ENCODE results near the gene MAPK12. TPM values are rescaled to one million over a fixed set of nuclear protein-coding genes. Genes with fewer than 3 reads are reported as not detected.

The MAPK12 gene
- total RNA-seq, 2 donors from 2014 or later: 2.0 to 2.6 TPM

GRCh38 chr22:50292643-50293440 is 31.4 kb upstream of the MAPK12 start:
- DNase-seq: no peak
- peaks cover 18% of the 10 kb centered on the region for H3K36me3 ChIP-seq
- H3K4me3 ChIP-seq: peak overlapping the region; percentile 21
- peak overlapping the region; percentile 87 for H3K27ac ChIP-seq
- H3K9me3 ChIP-seq: no peaks in the 10 kb centered on the region
- intact Hi-C loops (cut with DNase I): no loop called here
- peak overlapping the region; percentile 66 to 69 for H3K9ac ChIP-seq (ENCODE audit: low read depth in 2 of 2, low read length in 2 of 2)
- peaks cover 36% of the 10 kb centered on the region for H3K4me1 ChIP-seq
- no peaks in the 10 kb centered on the region for H3K27me3 ChIP-seq
- TF ChIP-seq, protein P1, sequence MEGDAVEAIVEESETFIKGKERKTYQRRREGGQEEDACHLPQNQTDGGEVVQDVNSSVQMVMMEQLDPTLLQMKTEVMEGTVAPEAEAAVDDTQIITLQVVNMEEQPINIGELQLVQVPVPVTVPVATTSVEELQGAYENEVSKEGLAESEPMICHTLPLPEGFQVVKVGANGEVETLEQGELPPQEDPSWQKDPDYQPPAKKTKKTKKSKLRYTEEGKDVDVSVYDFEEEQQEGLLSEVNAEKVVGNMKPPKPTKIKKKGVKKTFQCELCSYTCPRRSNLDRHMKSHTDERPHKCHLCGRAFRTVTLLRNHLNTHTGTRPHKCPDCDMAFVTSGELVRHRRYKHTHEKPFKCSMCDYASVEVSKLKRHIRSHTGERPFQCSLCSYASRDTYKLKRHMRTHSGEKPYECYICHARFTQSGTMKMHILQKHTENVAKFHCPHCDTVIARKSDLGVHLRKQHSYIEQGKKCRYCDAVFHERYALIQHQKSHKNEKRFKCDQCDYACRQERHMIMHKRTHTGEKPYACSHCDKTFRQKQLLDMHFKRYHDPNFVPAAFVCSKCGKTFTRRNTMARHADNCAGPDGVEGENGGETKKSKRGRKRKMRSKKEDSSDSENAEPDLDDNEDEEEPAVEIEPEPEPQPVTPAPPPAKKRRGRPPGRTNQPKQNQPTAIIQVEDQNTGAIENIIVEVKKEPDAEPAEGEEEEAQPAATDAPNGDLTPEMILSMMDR (IDR thresholded peaks at IDR 0.05): no peak

DNA sequence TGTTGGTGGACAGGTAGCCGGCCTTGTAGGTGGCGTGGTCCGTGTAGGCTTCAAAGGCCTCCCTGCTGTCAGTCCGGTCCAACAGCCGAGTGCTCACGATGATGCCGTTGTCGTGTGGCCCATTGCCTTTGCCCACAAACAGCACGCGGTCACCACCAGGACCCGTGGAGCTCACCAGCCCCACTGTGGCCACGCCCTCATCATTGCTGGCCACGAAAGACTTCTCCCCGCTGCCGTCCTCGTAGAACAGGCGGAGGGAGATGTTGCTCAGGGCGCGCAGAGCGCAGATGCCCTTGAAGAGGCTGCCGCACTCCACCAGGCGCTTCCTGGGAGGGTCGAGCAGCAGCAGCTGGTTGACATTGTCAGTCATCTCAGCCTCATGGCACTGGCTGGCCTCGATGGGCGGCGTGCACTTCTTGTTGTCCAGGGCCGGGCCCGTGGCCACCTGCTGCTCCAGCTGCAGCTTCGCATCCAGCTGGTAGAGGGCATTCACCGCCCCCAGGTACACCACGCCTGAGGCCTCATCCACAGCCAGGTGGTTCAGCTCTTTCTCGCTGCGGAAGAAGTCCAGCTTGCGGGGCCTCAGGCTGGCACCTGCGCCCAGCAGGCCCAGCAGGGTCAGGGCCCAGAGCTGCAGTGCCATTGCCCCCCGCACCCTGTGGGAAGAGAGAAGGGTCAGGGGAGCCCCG is 28.6 kb upstream of the MAPK12 start:
- no peaks in the 10 kb centered on the region for H3K9me3 ChIP-seq
- H3K36me3 ChIP-seq: peaks cover 23% of the 10 kb centered on the region
- H3K9ac ChIP-seq (ENCODE audit: low read depth in 2 of 2, low read length in 2 of 2): peak overlapping the region in 1 of 2 donors; percentile 35
- peaks cover 23% of the 10 kb centered on the region for H3K4me1 ChIP-seq
- TF ChIP-seq, protein P1 (IDR thresholded peaks at IDR 0.05): no peak
- no peak for DNase-seq
- no peak overlapping the region for H3K27ac ChIP-seq
- no peak overlapping the region for H3K4me3 ChIP-seq
- intact Hi-C loops (cut with DNase I): no loop called here
- no peaks in the 10 kb centered on the region for H3K27me3 ChIP-seq

DNA sequence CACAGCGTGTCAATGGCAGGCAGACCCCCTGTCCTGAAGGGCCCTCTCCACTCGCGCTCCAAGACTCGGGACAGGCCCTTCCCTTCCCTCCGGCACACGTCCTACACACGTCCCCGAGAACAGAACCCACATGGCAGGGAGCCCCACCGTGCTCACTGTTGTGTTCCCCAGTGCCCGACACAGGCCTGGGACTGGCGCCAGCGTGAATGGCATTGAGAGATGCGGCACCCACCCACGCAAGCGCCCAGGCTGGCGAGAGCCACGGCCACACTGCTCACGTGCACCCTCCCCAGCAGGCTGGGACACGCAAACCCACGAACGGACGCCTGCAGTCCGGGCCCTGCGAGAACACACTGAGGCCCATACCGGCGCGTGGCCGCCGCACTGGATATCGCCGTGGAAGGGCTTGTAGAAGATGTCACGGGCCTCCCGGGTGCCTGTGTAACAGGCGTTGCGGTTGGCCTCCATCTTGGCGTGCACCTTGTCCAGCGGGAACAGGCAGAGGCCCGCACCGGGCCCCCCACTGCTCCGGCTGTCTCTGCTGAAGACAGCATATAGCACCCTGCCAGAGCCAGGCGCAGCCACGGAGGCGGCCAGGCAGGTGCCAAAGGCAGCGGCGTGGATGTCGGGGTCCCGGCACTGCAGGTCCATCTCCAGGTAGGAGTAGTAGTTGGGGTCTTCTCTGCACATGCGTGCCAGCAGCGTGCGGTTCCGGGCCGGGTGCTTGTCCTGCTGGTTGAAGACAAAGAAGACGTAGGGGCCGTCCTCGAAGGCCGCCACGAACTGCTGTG is 27.9 kb upstream of the MAPK12 start:
- DNase-seq: no peak

GRCh38 chr22:50287731-50288130 is 26.2 kb upstream of the MAPK12 start:
- no peak overlapping the region for H3K27ac ChIP-seq
- peaks cover 23% of the 10 kb centered on the region for H3K36me3 ChIP-seq
- no peaks in the 10 kb centered on the region for H3K27me3 ChIP-seq
- H3K9ac ChIP-seq (ENCODE audit: low read depth in 2 of 2, low read length in 2 of 2): no peak overlapping the region
- DNase-seq: no peak
- intact Hi-C loops (cut with DNase I): no loop called here
- TF ChIP-seq, protein P1 (IDR thresholded peaks at IDR 0.05): no peak
- H3K4me1 ChIP-seq: peaks cover under 1% of the 10 kb centered on the region
- H3K9me3 ChIP-seq: no peaks in the 10 kb centered on the region
- no peak overlapping the region for H3K4me3 ChIP-seq

More for the DNA sequence above, 27.9 kb upstream of the MAPK12 start:
- intact Hi-C loops (cut with DNase I): no loop called here
- Histone ChIP-seq H3K9me3 (no peaks in the 10 kb centered on the region), H3K27me3 (no peaks in the 10 kb centered on the region), H3K9ac (ENCODE audit: low read depth in 2 of 2, low read length in 2 of 2) (no peak overlapping the region), H3K4me3 (no peak overlapping the region), H3K4me1 (peaks cover 16% of the 10 kb centered on the region), H3K27ac (no peak overlapping the region), H3K36me3 (peaks cover 23% of the 10 kb centered on the region)
- TF ChIP-seq, protein P1 (IDR thresholded peaks at IDR 0.05): no peak

- no peak overlapping the region for H3K4me3 ChIP-seq
- H3K9me3 ChIP-seq: no peaks in the 10 kb centered on the region
- no peaks in the 10 kb centered on the region for H3K4me1 ChIP-seq
- intact Hi-C loops (cut with DNase I): no loop called here
- H3K36me3 ChIP-seq: peaks cover 26% of the 10 kb centered on the region
- no peaks in the 10 kb centered on the region for H3K27me3 ChIP-seq
- H3K9ac ChIP-seq (ENCODE audit: low read depth in 2 of 2, low read length in 2 of 2): no peak overlapping the region
- no peak overlapping the region for H3K27ac ChIP-seq
- TF ChIP-seq, protein P1 (IDR thresholded peaks at IDR 0.05): no peak
- DNase-seq: no peak
Measured at GRCh38 chr22:50286701-50287318, 25.3 kb upstream of the MAPK12 start.

Data from colonic mucosa (tissue), 4 donors.